ENCODE measurements around the gene RPL6. TPM values are rescaled to one million over a fixed set of nuclear protein-coding genes. Genes with fewer than 3 reads are reported as not detected.

Gene RPL6
- total RNA-seq, 1 experiment from 2014 or later = 1,421 TPM

DNA sequence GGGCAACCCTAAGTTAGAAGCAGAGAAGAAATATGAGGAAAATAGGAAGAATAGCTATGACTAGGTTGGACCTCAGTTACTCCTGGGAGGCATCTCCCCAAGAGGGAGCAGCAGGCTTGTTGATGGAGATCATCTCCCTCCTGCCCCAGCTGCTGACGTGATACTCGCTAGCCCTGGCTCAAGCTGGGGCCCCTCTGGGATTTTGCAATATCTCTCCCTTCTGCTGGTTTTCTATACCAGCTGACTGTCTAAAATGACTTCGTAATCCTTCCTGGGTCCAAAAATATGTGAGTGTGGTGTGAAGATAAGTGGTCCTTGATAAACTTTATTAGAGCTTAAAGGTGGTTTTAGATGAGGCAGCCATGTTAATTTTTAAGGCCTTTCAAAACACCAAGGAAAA, 22.7 kb downstream of the RPL6 start:
- H3K9me2 ChIP-seq (ENCODE audit: insufficient read depth) = no peaks in the 10 kb centered on the region
- intact Hi-C loops (cut with micrococcal nuclease; ENCODE audit: unreplicated experiment) = loop anchor here (1.0 to 10.0 kb wide), 3 partner anchors 312 to 562 kb away; no protein-coding TSS in a partner anchor
- BruUV-seq (replicated peaks) = no TSS peak
- no peaks in the 10 kb centered on the region for H3K79me2 ChIP-seq (ENCODE audit: low read depth)
- no peak overlapping the region for H3K4me3 ChIP-seq
- H3K4me2 ChIP-seq = no peak overlapping the region
- H3K27ac ChIP-seq = no peak overlapping the region
- H4K20me1 ChIP-seq (ENCODE audit: insufficient read depth) = no peaks in the 10 kb centered on the region
- H3K4me1 ChIP-seq (replicated peaks; ENCODE audit: insufficient read depth) = 0 out of 2 replicates have a peak, but pooled peaks cover 4% of the 10 kb centered on the region
- H3K27me3 ChIP-seq (ENCODE audit: insufficient read depth, low read depth) = no peaks in the 10 kb centered on the region
- no peaks in the 10 kb centered on the region for H3K9me3 ChIP-seq (ENCODE audit: insufficient read depth, low read depth)
- ChIA-PET CTCF (interaction anchor here (0.6 to 1.5 kb wide), 7 partner anchors 64 to 981 kb away, joined by 3 to 13 read pairs (median 4); partner anchors contain the start of gene SH2B3), POLR2A (ENCODE audit: unreplicated experiment) (no interaction called here)
- no peak for DNase-seq
- H2AFZ ChIP-seq = no peak overlapping the region
- TF ChIP-seq, protein P1, sequence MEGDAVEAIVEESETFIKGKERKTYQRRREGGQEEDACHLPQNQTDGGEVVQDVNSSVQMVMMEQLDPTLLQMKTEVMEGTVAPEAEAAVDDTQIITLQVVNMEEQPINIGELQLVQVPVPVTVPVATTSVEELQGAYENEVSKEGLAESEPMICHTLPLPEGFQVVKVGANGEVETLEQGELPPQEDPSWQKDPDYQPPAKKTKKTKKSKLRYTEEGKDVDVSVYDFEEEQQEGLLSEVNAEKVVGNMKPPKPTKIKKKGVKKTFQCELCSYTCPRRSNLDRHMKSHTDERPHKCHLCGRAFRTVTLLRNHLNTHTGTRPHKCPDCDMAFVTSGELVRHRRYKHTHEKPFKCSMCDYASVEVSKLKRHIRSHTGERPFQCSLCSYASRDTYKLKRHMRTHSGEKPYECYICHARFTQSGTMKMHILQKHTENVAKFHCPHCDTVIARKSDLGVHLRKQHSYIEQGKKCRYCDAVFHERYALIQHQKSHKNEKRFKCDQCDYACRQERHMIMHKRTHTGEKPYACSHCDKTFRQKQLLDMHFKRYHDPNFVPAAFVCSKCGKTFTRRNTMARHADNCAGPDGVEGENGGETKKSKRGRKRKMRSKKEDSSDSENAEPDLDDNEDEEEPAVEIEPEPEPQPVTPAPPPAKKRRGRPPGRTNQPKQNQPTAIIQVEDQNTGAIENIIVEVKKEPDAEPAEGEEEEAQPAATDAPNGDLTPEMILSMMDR (conservative IDR thresholded peaks at IDR 0.05) = no peak
- TF ChIP-seq EZH2 (IDR thresholded peaks at IDR 0.05; ENCODE audit: low read depth) = no peak
- no peaks in the 10 kb centered on the region for H3K36me3 ChIP-seq (ENCODE audit: low read depth)
- no peaks in the 10 kb centered on the region; the same call in 1 of the 2 replicates for H3F3A ChIP-seq (ENCODE audit: insufficient read depth, low read depth)

DNA sequence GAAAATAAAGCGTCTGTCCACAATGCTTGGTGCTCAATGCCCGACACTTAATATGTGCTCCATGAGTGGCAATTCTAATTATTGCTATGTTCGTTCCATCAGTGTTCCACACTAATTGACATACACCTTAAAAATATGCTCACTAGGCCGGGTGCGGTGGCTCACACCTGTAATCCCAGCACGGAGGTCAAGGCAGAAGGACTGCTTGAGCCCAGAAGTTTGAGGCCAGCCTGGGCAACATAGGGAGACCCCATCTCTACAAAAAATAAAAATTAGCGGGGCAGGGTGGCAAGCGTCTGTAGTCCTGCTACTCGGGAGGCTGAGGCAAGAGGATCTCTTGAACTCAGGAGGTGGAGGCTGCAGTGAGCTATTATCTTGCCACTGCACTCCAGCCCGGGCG, 26.5 kb downstream of the RPL6 start:
- Histone ChIP-seq H3K4me1 (replicated peaks; ENCODE audit: insufficient read depth) (peaks cover 15% of the 10 kb centered on the region), H3K9me3 (ENCODE audit: insufficient read depth, low read depth) (no peaks in the 10 kb centered on the region), H2AFZ (peak overlapping the region; percentile 97), H3F3A (ENCODE audit: insufficient read depth, low read depth) (no peaks in the 10 kb centered on the region; the same call in 1 of the 2 replicates), H3K27me3 (ENCODE audit: insufficient read depth, low read depth) (no peaks in the 10 kb centered on the region), H3K27ac (no peak overlapping the region), H3K79me2 (ENCODE audit: low read depth) (peaks cover 37% of the 10 kb centered on the region), H3K4me3 (peak overlapping the region; percentile 89; the same call in 1 of the 2 replicates), H3K36me3 (ENCODE audit: low read depth) (no peaks in the 10 kb centered on the region), H3K9me2 (ENCODE audit: insufficient read depth) (no peaks in the 10 kb centered on the region), H3K4me2 (peak overlapping the region; percentile 91), H4K20me1 (ENCODE audit: insufficient read depth) (peaks cover 5% of the 10 kb centered on the region)
- DNase-seq = no peak
- intact Hi-C loops (cut with micrococcal nuclease; ENCODE audit: unreplicated experiment) = loop anchor here (10.0 kb wide), 2 partner anchors 308 to 558 kb away; no protein-coding TSS in a partner anchor
- TF ChIP-seq, protein P1 (conservative IDR thresholded peaks at IDR 0.05) = no peak
- no peak for TF ChIP-seq EZH2 (IDR thresholded peaks at IDR 0.05; ENCODE audit: low read depth)
- ChIA-PET POLR2A (ENCODE audit: unreplicated experiment) (no interaction called here), CTCF (no interaction called here)
- no TSS peak for BruUV-seq (replicated peaks)

DNA sequence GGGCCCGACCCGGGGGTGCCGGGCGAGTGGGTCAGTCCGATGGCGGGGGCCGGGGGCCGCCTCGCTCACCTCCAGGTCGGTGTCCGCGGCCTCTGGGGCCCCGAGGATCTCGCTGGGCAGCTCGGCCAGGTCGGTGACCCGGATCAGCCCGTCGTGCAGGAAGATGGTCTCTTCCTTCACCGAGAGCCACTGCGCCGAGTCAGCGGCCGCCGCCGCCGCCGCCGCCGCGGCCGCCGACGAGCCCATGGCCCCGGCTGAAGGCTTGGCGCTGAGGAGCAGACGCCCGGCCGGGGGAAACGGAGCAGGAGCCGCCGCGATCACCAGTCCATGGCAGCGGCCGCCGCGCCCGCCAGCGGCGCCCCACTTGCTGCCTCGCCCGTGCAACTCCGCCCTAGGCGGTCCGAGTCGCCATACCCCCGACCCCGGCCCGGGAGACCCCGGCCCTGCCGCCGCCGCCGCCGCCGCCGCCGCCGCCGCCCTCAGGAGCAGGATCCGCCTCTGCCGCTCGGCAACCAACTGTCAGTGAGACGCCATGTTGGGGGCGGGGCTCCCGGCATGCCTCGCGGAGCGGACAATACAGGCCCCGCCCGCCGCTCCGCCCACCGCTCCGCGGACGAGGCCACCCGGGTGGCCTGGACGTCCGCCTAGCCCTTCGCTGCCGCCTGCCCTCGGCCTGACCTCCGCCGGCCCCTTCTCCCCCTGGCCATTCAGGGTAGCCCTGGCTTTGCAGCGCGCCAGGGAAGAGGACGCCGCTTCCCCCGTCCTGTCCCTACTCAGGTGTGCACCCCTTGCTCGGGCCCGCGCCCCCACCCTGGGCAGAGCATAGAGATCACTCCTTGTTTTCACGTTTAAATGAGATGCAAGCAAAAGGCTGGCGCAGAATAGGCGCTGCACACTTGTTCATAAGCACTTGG, 27.3 kb downstream of the RPL6 start, which contains the start of gene HECTD4:
TSS of gene HECTD4 (minus strand) at position 549 of the 914 bp plus-strand sequence. CDS start at position 246, 303 bp downstream.
- H4K20me1 ChIP-seq (ENCODE audit: insufficient read depth) = peaks cover 5% of the 10 kb centered on the region
- H3K36me3 ChIP-seq (ENCODE audit: low read depth) = no peaks in the 10 kb centered on the region
- intact Hi-C loops (cut with micrococcal nuclease; ENCODE audit: unreplicated experiment) = loop anchor here (1.0 to 10.0 kb wide), 3 partner anchors 307 to 557 kb away; no protein-coding TSS in a partner anchor
- TF ChIP-seq, protein P1 (conservative IDR thresholded peaks at IDR 0.05) = no peak
- TF ChIP-seq EZH2 (IDR thresholded peaks at IDR 0.05; ENCODE audit: low read depth) = no peak
- no peak within 1 kb of the TSS for H3K27ac ChIP-seq
- peaks cover 44% of the 10 kb centered on the region for H3K79me2 ChIP-seq (ENCODE audit: low read depth)
- H3K4me3 ChIP-seq = peak within 1 kb of the TSS; percentile 89
- POLR2A ChIA-PET (ENCODE audit: unreplicated experiment) = interaction anchor here (0.5 kb wide), 1 partner anchor 438 kb away, joined by 5 read pairs; no protein-coding TSS in a partner anchor
- peak within 1 kb of the TSS; percentile 91 for H3K4me2 ChIP-seq
- peak; percentile 75 to 93 for DNase-seq
- no peaks in the 10 kb centered on the region for H3K9me3 ChIP-seq (ENCODE audit: insufficient read depth, low read depth)
- no TSS peak for BruUV-seq (replicated peaks)
- H3K9me2 ChIP-seq (ENCODE audit: insufficient read depth) = no peaks in the 10 kb centered on the region
- peak within 1 kb of the TSS; percentile 97 for H2AFZ ChIP-seq
- no peaks in the 10 kb centered on the region for H3K27me3 ChIP-seq (ENCODE audit: insufficient read depth, low read depth)
- CTCF ChIA-PET = no interaction called here
- no peaks in the 10 kb centered on the region; the same call in 1 of the 2 replicates for H3F3A ChIP-seq (ENCODE audit: insufficient read depth, low read depth)
- peaks cover 15% of the 10 kb centered on the region for H3K4me1 ChIP-seq (replicated peaks; ENCODE audit: insufficient read depth)
